ENCODE results near the gene EIF3F. TPM values are rescaled to one million over a fixed set of nuclear protein-coding genes. Genes with fewer than 3 reads are reported as not detected.

Gene EIF3F
- total and polyA plus RNA-seq, 10 of the 15 experiments (the other 5 are each of a cell fraction or from before 2014, with no cell fraction given): 81.3 to 461 (median 213) TPM

DNA sequence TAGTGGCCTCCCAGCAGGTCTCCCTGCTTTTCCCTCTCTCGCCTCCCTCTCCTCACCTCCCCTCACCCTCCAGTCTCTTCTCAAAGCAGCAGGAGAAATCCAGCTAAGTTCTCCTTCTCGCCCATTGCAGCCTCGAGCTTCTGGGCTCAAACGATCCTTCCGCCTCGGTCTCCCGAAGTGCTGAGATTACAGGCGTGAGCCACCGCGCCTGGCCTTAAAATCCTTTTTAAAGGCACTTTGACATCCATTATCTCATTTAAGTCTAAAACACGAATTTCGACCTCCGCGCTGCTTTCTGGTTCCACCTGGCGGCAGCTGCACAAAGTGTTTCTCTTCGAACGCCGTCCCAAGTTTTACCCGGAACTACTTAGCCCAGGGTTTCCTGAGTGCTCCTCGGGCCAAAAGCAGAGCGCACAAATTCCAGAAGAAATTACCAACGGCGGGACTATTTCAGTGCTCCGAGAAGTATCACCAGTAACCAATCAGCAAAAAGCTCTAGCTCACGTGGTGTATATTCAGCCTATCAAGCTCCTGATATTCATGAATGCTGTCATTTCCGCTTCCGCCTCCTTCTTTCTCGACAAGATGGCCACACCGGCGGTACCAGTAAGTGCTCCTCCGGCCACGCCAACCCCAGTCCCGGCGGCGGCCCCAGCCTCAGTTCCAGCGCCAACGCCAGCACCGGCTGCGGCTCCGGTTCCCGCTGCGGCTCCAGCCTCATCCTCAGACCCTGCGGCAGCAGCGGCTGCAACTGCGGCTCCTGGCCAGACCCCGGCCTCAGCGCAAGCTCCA, at the start of gene EIF3F (continued):
- no peak for TF ChIP-seq EP300 (IDR thresholded peaks at IDR 0.05; ENCODE audit: borderline replicate concordance in 1 of 2, control insufficient read depth in 1 of 2, low read depth in 2 of 2, low read length in 2 of 2)
- TF ChIP-seq, protein P1, sequence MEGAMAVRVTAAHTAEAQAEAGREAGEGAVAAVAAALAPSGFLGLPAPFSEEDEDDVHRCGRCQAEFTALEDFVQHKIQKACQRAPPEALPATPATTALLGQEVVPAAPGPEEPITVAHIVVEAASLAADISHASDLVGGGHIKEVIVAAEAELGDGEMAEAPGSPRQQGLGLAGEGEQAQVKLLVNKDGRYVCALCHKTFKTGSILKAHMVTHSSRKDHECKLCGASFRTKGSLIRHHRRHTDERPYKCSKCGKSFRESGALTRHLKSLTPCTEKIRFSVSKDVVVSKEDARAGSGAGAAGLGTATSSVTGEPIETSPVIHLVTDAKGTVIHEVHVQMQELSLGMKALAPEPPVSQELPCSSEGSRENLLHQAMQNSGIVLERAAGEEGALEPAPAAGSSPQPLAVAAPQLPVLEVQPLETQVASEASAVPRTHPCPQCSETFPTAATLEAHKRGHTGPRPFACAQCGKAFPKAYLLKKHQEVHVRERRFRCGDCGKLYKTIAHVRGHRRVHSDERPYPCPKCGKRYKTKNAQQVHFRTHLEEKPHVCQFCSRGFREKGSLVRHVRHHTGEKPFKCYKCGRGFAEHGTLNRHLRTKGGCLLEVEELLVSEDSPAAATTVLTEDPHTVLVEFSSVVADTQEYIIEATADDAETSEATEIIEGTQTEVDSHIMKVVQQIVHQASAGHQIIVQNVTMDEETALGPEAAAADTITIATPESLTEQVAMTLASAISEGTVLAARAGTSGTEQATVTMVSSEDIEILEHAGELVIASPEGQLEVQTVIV (IDR thresholded peaks at IDR 0.05; ENCODE audit: borderline replicate concordance, partially characterized antibody): peak; percentile 60
- TF ChIP-seq BHLHE40 (IDR thresholded peaks at IDR 0.05; ENCODE audit: borderline replicate concordance in 1 of 2, low read depth in 2 of 2, low read length in 1 of 2): peak in 1 of 2 experiments; percentile 22; a peak in 1 of 4 replicates
- TF ChIP-seq JUNB (IDR thresholded peaks at IDR 0.05): no peak
- no peak for TF ChIP-seq ZNF384 (IDR thresholded peaks at IDR 0.05; ENCODE audit: borderline replicate concordance, low read depth, low read length)
- TF ChIP-seq NFXL1 (IDR thresholded peaks at IDR 0.05; ENCODE audit: borderline replicate concordance): no peak
- no peak for TF ChIP-seq ETV6 (conservative IDR thresholded peaks at IDR 0.05 in 1 of 2, IDR thresholded peaks at IDR 0.05 in 1 of 2; ENCODE audit: borderline replicate concordance in 1 of 2, low read depth in 1 of 2)
- peak; percentile 47 for TF ChIP-seq ZZZ3 (IDR thresholded peaks at IDR 0.05; ENCODE audit: control insufficient read depth, insufficient read length, low read depth)
- TF ChIP-seq SPI1 (IDR thresholded peaks at IDR 0.05; ENCODE audit: borderline replicate concordance, insufficient read depth, low read depth, low read length): no peak
- TF ChIP-seq POLR2A (IDR thresholded peaks at IDR 0.05; ENCODE audit: low read depth, low read length): peak; percentile 73
- no peak for TF ChIP-seq KAT2A (conservative IDR thresholded peaks at IDR 0.05; ENCODE audit: control insufficient read depth, low read depth, low read length)
- peak; percentile 87 for TF ChIP-seq SP1 (IDR thresholded peaks at IDR 0.05; ENCODE audit: low read depth, low read length)
- peak; percentile 66 for TF ChIP-seq RUNX3 (IDR thresholded peaks at IDR 0.05; ENCODE audit: low read length)
- TF ChIP-seq, protein P2, sequence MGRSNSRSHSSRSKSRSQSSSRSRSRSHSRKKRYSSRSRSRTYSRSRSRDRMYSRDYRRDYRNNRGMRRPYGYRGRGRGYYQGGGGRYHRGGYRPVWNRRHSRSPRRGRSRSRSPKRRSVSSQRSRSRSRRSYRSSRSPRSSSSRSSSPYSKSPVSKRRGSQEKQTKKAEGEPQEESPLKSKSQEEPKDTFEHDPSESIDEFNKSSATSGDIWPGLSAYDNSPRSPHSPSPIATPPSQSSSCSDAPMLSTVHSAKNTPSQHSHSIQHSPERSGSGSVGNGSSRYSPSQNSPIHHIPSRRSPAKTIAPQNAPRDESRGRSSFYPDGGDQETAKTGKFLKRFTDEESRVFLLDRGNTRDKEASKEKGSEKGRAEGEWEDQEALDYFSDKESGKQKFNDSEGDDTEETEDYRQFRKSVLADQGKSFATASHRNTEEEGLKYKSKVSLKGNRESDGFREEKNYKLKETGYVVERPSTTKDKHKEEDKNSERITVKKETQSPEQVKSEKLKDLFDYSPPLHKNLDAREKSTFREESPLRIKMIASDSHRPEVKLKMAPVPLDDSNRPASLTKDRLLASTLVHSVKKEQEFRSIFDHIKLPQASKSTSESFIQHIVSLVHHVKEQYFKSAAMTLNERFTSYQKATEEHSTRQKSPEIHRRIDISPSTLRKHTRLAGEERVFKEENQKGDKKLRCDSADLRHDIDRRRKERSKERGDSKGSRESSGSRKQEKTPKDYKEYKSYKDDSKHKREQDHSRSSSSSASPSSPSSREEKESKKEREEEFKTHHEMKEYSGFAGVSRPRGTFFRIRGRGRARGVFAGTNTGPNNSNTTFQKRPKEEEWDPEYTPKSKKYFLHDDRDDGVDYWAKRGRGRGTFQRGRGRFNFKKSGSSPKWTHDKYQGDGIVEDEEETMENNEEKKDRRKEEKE (IDR thresholded peaks at IDR 0.05): no peak
- TF ChIP-seq FOXK2 (IDR thresholded peaks at IDR 0.05): peak; percentile 75
- no peak for TF ChIP-seq MYC (IDR thresholded peaks at IDR 0.05; ENCODE audit: insufficient read depth, insufficient read length, insufficient replicate concordance, low read length, severe bottlenecking)
- TF ChIP-seq RBBP5 (conservative IDR thresholded peaks at IDR 0.05): no peak
- TF ChIP-seq, protein P3, sequence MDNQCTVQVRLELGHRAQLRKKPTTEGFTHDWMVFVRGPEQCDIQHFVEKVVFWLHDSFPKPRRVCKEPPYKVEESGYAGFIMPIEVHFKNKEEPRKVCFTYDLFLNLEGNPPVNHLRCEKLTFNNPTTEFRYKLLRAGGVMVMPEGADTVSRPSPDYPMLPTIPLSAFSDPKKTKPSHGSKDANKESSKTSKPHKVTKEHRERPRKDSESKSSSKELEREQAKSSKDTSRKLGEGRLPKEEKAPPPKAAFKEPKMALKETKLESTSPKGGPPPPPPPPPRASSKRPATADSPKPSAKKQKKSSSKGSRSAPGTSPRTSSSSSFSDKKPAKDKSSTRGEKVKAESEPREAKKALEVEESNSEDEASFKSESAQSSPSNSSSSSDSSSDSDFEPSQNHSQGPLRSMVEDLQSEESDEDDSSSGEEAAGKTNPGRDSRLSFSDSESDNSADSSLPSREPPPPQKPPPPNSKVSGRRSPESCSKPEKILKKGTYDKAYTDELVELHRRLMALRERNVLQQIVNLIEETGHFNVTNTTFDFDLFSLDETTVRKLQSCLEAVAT (IDR thresholded peaks at IDR 0.05): peak; percentile 58; the same call in 1 of the 2 replicates
- peak; percentile 96 for TF ChIP-seq GABPA (IDR thresholded peaks at IDR 0.05; ENCODE audit: low read depth)
- TF ChIP-seq IRF4 (IDR thresholded peaks at IDR 0.05; ENCODE audit: low read depth, low read length): peak; percentile 80
- TF ChIP-seq POU2F2 (IDR thresholded peaks at IDR 0.05; ENCODE audit: borderline replicate concordance, low read depth, low read length): peak; percentile 86
- peak; percentile 88 for TF ChIP-seq HCFC1 (IDR thresholded peaks at IDR 0.05; ENCODE audit: low read length)
- TF ChIP-seq RAD51 (IDR thresholded peaks at IDR 0.05): peak; percentile 97
